GM21381 (cell line): ENCODE measurements around the gene ADARB1.

Source experiments
- ATAC-seq: cut with Tn5 transposase; IDR thresholded peaks from one replicate; pipeline ENCODE4 v1.9.1; 2021; ENCODE audit warnings: mild to moderate bottlenecking, moderate library complexity; ENCODE audit not compliant: unreplicated experiment

The ADARB1 gene

GRCh38 chr21:45220714-45221490, 146.5 kb downstream of the ADARB1 start:
- ATAC-seq: no peak

- no peak for ATAC-seq
These were observed 147.6 kb downstream of the ADARB1 start for GRCh38 chr21:45222001-45222400.

- ATAC-seq: no peak
These were observed 149.1 kb downstream of the ADARB1 start for GRCh38 chr21:45223236-45224185.

- ATAC-seq: no peak
These were observed 150.0 kb downstream of the ADARB1 start for GRCh38 chr21:45224189-45224938.

GRCh38 chr21:45225041-45225740, 150.8 kb downstream of the ADARB1 start:
- no peak for ATAC-seq

- no peak for ATAC-seq
These were observed 151.5 kb downstream of the ADARB1 start for GRCh38 chr21:45225741-45226327.

GRCh38 chr21:45226540-45227326, 152.4 kb downstream of the ADARB1 start:
- ATAC-seq: no peak

GRCh38 chr21:45227735-45228134, 153.4 kb downstream of the ADARB1 start:
- no peak for ATAC-seq

GRCh38 chr21:45228171-45228641, 153.8 kb downstream of the ADARB1 start:
- no peak for ATAC-seq

- no peak for ATAC-seq
These were observed 154.4 kb downstream of the ADARB1 start for GRCh38 chr21:45228656-45229240.

- no peak for ATAC-seq
These were observed 157.3 kb downstream of the ADARB1 start for GRCh38 chr21:45231705-45232104.

- no peak for ATAC-seq
These were observed 159.7 kb downstream of the ADARB1 start for GRCh38 chr21:45234127-45234526.

GRCh38 chr21:45234965-45235364, 160.6 kb downstream of the ADARB1 start:
- ATAC-seq: no peak

GRCh38 chr21:45235488-45235887, 161.1 kb downstream of the ADARB1 start:
- ATAC-seq: no peak

- no peak for ATAC-seq
These were observed 162.1 kb downstream of the ADARB1 start for GRCh38 chr21:45236481-45236880.

GRCh38 chr21:45237401-45237800, 163.0 kb downstream of the ADARB1 start:
- no peak for ATAC-seq

- no peak for ATAC-seq
These were observed 167.0 kb downstream of the ADARB1 start for GRCh38 chr21:45241357-45241756.

GRCh38 chr21:45243603-45244002, 169.2 kb downstream of the ADARB1 start:
- no peak for ATAC-seq

- ATAC-seq: no peak
These were observed 170.5 kb downstream of the ADARB1 start for GRCh38 chr21:45244799-45245340.
